Sigmoid colon (tissue), 4 donors: ENCODE data around the gene GATA5.

ENCODE experiments used
- POLR2A ChIP-seq, 2 donors: fragments of 450-650 bp; IDR thresholded peaks; one replicate each; pipeline ENCODE4 v1.6.1; 2016; ENCODE audit warnings: antibody characterized with exemption in 2 of 2, mild to moderate bottlenecking in 2 of 2, moderate library complexity in 2 of 2
- POLR2AphosphoS5 ChIP-seq, 4 donors: sonication (generic); formaldehyde crosslinking; IDR thresholded peaks; one replicate each; pipeline ENCODE4 v1.6.1; 2017; ENCODE audit warnings: antibody characterized with exemption in 4 of 4
- TF ChIP-seq, protein P1 (sequence below), 4 experiments: fragments of 450-650 bp in 3 of 4; fragments of 200-600 bp in 1 of 4; IDR thresholded peaks; one replicate each; pipeline ENCODE4 v1.5.1; 2016 to 2019; ENCODE audit warnings: antibody characterized with exemption in 4 of 4, mild to moderate bottlenecking in 3 of 4, moderate library complexity in 2 of 4

DNA sequence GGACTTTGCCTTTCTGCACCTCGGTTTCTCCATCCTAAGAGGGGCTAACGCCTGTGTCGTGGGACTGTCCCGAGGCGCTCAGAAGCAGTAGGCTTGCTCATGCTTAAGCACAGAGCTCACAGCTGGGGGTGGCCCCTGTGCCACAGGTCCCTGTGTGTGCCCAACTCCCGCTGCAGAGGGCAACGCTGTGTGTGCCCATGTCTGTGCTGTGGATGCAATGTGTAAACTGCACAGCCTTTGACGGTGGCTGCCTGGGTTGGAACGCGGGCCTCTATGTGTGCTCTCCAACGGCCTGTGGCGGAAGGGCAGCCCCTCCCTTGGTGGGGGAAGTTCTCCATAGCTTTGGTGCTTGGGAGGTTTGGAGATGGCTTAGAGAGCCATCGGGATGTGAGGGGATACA lies 10.7 kb upstream of the GATA5 start:
- TF ChIP-seq, protein P1, sequence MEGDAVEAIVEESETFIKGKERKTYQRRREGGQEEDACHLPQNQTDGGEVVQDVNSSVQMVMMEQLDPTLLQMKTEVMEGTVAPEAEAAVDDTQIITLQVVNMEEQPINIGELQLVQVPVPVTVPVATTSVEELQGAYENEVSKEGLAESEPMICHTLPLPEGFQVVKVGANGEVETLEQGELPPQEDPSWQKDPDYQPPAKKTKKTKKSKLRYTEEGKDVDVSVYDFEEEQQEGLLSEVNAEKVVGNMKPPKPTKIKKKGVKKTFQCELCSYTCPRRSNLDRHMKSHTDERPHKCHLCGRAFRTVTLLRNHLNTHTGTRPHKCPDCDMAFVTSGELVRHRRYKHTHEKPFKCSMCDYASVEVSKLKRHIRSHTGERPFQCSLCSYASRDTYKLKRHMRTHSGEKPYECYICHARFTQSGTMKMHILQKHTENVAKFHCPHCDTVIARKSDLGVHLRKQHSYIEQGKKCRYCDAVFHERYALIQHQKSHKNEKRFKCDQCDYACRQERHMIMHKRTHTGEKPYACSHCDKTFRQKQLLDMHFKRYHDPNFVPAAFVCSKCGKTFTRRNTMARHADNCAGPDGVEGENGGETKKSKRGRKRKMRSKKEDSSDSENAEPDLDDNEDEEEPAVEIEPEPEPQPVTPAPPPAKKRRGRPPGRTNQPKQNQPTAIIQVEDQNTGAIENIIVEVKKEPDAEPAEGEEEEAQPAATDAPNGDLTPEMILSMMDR (IDR thresholded peaks at IDR 0.05): no peak
- TF ChIP-seq POLR2A (IDR thresholded peaks at IDR 0.05) (no peak), POLR2AphosphoS5 (IDR thresholded peaks at IDR 0.05) (no peak)
